Testis (tissue), 2 donors: ENCODE data around the gene RNF31.

ENCODE experiments used
- POLR2A ChIP-seq: fragments of 450-650 bp; IDR thresholded peaks from one replicate; pipeline ENCODE4 v1.6.1; 2017; ENCODE audit warnings: antibody characterized with exemption, mild to moderate bottlenecking, moderate library complexity
- TF ChIP-seq, protein P1 (sequence below), 3 experiments: fragments of 450-650 bp in 2 of 3; fragments of 200-600 bp in 1 of 3; sonication (generic) in 1 of 3; IDR thresholded peaks; one replicate each; pipeline ENCODE4 v1.5.1; 2016 to 2019; ENCODE audit warnings: antibody characterized with exemption in 3 of 3, mild to moderate bottlenecking in 2 of 3, moderate library complexity in 1 of 3

DNA sequence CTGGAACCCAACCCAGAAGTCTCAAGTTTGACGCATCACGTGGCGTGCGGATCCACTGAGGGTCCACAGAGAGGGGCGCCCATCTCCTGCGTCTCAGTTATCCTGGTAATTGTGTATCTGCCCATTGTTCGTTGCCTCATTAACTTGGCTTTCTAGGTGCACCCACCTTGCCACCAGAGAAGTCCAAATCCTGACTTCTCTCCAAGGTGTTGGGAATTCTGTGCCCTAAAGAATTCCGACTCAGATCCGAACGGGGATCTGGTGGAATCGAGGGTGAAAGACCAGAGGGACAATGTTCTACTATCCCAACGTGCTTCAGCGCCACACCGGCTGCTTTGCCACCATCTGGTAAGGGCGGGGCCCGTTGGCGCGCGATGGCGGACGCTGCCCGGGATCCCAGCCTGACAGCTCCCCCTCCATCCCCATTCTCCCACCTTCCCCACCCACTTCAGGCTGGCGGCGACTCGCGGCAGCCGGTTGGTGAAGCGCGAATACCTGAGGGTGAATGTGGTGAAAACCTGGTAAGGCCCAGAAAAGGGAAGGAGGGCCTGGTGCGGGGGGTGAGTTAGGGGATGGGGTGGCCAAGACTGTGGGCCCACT lies 25.1 kb downstream of the RNF31 start:
- TF ChIP-seq, protein P1, sequence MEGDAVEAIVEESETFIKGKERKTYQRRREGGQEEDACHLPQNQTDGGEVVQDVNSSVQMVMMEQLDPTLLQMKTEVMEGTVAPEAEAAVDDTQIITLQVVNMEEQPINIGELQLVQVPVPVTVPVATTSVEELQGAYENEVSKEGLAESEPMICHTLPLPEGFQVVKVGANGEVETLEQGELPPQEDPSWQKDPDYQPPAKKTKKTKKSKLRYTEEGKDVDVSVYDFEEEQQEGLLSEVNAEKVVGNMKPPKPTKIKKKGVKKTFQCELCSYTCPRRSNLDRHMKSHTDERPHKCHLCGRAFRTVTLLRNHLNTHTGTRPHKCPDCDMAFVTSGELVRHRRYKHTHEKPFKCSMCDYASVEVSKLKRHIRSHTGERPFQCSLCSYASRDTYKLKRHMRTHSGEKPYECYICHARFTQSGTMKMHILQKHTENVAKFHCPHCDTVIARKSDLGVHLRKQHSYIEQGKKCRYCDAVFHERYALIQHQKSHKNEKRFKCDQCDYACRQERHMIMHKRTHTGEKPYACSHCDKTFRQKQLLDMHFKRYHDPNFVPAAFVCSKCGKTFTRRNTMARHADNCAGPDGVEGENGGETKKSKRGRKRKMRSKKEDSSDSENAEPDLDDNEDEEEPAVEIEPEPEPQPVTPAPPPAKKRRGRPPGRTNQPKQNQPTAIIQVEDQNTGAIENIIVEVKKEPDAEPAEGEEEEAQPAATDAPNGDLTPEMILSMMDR (IDR thresholded peaks at IDR 0.05), result no peak
- TF ChIP-seq POLR2A, result no peak
